Right ventricle myocardium superior (tissue), 1 donor: Measurements from ENCODE around the gene KDM4D. TPM values are rescaled to one million over a fixed set of nuclear protein-coding genes. Genes with fewer than 3 reads are reported as not detected.

Experiments
- ATAC-seq: fragments of 200-7000 bp; cut with Tn5 transposase; one replicate; pipeline ENCODE4 v1.9.1; 2020; ENCODE audit warnings: mild to moderate bottlenecking; ENCODE audit not compliant: poor library complexity
- DNase-seq: peaks from one replicate; pipeline ENCODE4 v3.0.0-alpha.2; 2020
- intact Hi-C: fragments of 100-400 bp; cut with DNase I; formaldehyde crosslinking; loops from one replicate; pipeline ENCODE4 v1.11.2; 2022
- total RNA-seq: library from RNA; stranded (reverse); fragmentation: NEBNext Ultra II Directional; extraction: Animal tissue kit (Norgen Biotek cat#: 25700); gene quantifications from one replicate; pipeline ENCODE4 v1.2.1, GENCODE V29; 2021
- donor health status: DM: no; HTN: yes; CAD: no; lungs with severe emphysema.

Gene KDM4D
- total RNA-seq, 1 donor from 2014 or later: 0.40 TPM

- no peak for ATAC-seq
- DNase-seq: no peak
- intact Hi-C loops: no loop called here
These were observed 25.4 kb upstream of the KDM4D start for GRCh38 chr11:94948070-94948617.

GRCh38 chr11:94954753-94955152 is 18.8 kb upstream of the KDM4D start:
- ATAC-seq: no peak
- intact Hi-C loops: no loop called here
- no peak for DNase-seq

GRCh38 chr11:94956963-94957362 is 16.5 kb upstream of the KDM4D start:
- intact Hi-C loops: no loop called here
- DNase-seq: no peak
- no peak for ATAC-seq

- intact Hi-C loops: no loop called here
- DNase-seq (no peak), ATAC-seq (no peak)
These were observed 15.3 kb upstream of the KDM4D start for GRCh38 chr11:94958121-94958696.

GRCh38 chr11:94959179-94959578 is 14.3 kb upstream of the KDM4D start:
- DNase-seq (no peak), ATAC-seq (no peak)
- intact Hi-C loops: no loop called here

GRCh38 chr11:94960488-94960887 is 13.0 kb upstream of the KDM4D start:
- no peak for DNase-seq
- ATAC-seq: no peak
- intact Hi-C loops: no loop called here

- DNase-seq: no peak
- intact Hi-C loops: no loop called here
- no peak for ATAC-seq
These were observed 12.3 kb upstream of the KDM4D start for GRCh38 chr11:94961255-94961654.

- intact Hi-C loops: no loop called here
- ATAC-seq: no peak
- no peak for DNase-seq
These were observed 8.6 kb upstream of the KDM4D start for GRCh38 chr11:94964934-94965333.

- intact Hi-C loops: no loop called here
- ATAC-seq (no peak), DNase-seq (no peak)
These were observed 5.1 kb upstream of the KDM4D start for GRCh38 chr11:94968334-94968958.

- no peak for DNase-seq
- intact Hi-C loops: loop anchor here (5.0 kb wide), 1 partner anchor 180 kb away; no protein-coding TSS in a partner anchor
- ATAC-seq: no peak
These were observed 810 bp upstream of the KDM4D start for GRCh38 chr11:94972700-94973098.

GRCh38 chr11:94974178-94974577 is 669 bp downstream of the KDM4D start:
- no peak for ATAC-seq
- no peak for DNase-seq
- intact Hi-C loops: loop anchor here (5.0 kb wide), 1 partner anchor 178 kb away; no protein-coding TSS in a partner anchor

- DNase-seq (no peak), ATAC-seq (no peak)
- intact Hi-C loops: no loop called here
These were observed 2.1 kb downstream of the KDM4D start for GRCh38 chr11:94975599-94975998.

- intact Hi-C loops: no loop called here
- DNase-seq (no peak), ATAC-seq (no peak)
These were observed 13.9 kb downstream of the KDM4D start for GRCh38 chr11:94987378-94987777.

- DNase-seq: no peak
- ATAC-seq: no peak
- intact Hi-C loops: no loop called here
These were observed 15.2 kb downstream of the KDM4D start for GRCh38 chr11:94988748-94989147.

GRCh38 chr11:94993400-94993943 is 20.0 kb downstream of the KDM4D start:
- intact Hi-C loops: no loop called here
- no peak for DNase-seq
- no peak for ATAC-seq

- no peak for ATAC-seq
These were observed 23.9 kb downstream of the KDM4D start for GRCh38 chr11:94997437-94997836.

GRCh38 chr11:94998285-94998684 is 24.8 kb downstream of the KDM4D start:
- DNase-seq (no peak), ATAC-seq (no peak)
- intact Hi-C loops: no loop called here

More at GRCh38 chr11:94997437-94997836, 23.9 kb downstream of the KDM4D start:
- intact Hi-C loops: no loop called here
- DNase-seq: no peak

GRCh38 chr11:95003716-95004115 is 30.2 kb downstream of the KDM4D start:
- no peak for DNase-seq
- ATAC-seq: no peak
- intact Hi-C loops: no loop called here

GRCh38 chr11:95005642-95006041 is 32.1 kb downstream of the KDM4D start:
- no peak for ATAC-seq
- no peak for DNase-seq

GRCh38 chr11:95011376-95011775 is 37.9 kb downstream of the KDM4D start:
- ATAC-seq (no peak), DNase-seq (no peak)
- intact Hi-C loops: no loop called here

More at GRCh38 chr11:95005642-95006041, 32.1 kb downstream of the KDM4D start:
- intact Hi-C loops: no loop called here
